GM12872 (cell line): Measurements from ENCODE around the gene USH1C.

Experiments
- TF ChIP-seq, protein P1 (sequence below): IDR thresholded peaks from 3 replicates; pipeline ENCODE4 v1.5.1; 2011; ENCODE audit warnings: low read depth, mild to moderate bottlenecking, low read length, moderate library complexity; ENCODE audit not compliant: insufficient read depth

USH1C gene

DNA sequence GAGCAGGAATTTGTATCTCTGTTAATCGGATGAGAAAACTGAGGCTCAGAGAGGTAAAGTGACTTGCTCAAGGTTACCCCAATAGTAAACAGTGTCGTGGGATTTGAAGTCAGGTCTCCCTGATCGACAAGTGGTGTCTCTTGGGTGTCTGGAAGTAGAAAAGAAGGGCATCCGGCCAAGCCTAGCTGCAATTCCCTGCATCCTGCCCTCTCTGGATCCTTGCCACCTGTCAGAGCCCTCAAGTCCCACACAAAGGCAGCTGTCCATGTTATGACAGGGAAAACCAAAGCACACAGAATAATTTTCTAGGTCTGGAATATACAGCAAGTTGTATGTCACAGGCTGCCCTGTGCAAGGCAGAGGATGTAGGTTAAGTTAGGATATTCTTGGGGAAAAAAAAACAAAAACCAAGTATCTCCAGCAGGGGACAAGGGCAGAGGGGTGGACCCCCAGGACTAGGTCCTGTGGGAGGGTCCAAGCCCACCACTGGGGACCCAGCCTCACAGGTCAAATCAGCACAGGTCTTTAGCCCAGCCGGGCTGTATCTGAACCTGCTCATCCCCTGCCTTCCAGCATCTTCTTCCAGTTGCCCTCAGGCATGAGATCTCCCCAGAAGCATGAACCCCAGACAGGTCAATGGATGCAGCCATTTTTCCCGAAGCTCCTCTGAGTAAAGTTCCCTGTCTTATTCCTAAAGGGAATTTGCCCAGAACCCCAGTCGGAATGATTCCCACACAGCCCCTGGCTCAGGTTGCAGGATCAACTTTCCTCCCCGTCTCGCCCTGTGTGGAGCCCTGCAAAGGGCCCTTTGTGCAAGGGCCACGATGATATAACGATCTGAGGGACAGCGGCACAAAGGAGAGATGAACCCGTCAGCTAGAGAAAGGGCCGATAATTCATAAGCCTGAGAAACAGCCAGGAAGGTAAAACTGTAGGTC is 15.0 kb downstream of the USH1C start:
- TF ChIP-seq, protein P1, sequence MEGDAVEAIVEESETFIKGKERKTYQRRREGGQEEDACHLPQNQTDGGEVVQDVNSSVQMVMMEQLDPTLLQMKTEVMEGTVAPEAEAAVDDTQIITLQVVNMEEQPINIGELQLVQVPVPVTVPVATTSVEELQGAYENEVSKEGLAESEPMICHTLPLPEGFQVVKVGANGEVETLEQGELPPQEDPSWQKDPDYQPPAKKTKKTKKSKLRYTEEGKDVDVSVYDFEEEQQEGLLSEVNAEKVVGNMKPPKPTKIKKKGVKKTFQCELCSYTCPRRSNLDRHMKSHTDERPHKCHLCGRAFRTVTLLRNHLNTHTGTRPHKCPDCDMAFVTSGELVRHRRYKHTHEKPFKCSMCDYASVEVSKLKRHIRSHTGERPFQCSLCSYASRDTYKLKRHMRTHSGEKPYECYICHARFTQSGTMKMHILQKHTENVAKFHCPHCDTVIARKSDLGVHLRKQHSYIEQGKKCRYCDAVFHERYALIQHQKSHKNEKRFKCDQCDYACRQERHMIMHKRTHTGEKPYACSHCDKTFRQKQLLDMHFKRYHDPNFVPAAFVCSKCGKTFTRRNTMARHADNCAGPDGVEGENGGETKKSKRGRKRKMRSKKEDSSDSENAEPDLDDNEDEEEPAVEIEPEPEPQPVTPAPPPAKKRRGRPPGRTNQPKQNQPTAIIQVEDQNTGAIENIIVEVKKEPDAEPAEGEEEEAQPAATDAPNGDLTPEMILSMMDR = no peak

DNA sequence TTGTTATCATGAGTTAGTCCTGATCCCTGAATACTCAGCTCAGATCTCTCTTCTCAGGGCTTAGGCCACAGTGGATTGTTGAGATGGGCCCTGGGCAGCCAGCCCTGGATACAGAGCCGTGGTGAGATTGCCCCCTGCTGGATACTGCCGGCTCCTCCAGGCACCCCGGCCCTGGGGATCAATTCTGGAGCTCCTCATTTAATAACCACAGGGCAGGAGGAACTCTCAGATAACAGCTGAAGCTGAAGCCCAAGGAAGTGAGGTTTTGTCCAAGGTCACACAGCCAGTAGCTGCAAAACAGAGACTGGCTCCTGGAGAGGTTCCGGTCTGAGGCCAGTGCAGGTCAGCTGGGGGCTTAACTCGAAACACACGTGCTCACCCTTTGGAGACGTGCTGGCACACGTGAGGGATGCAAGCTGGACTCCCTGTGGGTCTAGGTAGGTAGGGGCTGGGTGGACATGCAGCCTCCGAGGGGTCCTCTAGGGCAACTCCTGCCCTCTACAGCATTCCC is 16.0 kb downstream of the USH1C start:
- TF ChIP-seq, protein P1 = peak; percentile 79

DNA sequence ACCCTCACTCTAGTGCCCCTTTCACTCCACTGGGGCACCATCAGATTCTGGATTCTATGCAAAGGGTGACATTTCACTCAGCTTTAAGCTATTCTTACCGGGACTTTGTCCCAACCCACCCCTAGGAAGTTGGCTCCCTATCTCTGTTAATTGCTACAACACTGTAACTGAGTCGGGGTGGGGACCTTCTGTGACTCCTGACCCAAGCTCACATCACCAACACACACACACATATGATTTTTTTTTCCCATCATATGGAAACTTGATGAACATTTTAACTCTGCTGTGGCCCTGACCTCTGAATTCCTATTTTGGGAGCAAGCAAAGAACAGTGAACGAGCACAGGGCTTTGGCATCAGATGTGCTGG is 16.6 kb downstream of the USH1C start:
- TF ChIP-seq, protein P1 = no peak

DNA sequence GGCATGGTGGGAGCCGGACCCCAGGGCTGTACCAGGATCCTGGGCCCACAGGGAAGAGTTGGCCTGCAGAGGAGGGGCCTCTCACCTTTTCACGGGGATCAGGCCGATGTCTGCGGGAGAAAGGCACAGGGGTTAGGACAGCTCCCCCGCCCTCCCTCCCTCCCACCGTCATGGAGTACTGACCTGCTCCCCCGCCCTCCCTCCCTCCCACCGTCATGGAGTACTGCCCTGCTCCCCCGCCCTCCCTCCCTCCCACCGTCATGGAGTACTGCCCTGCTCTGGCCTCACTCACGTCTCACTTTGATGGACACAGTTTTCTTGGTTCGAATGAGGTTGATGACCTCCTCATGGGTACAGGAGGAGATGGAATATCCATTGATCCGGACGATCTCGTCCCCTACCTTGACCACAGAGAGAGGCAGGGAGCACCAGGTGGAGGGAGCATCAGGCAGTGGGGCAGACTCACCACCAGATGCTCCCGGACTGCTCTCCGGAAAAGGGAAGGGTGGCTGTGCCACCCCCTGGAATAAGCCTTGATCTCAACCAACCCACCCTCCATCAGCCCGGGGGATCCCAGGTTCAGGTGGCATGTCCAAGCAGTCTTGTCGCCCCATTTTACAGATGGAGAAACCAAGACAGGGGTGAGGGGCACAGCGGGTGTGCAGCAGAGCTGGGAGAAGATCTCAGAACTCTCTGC is 17.1 kb downstream of the USH1C start:
- TF ChIP-seq, protein P1 = no peak

DNA sequence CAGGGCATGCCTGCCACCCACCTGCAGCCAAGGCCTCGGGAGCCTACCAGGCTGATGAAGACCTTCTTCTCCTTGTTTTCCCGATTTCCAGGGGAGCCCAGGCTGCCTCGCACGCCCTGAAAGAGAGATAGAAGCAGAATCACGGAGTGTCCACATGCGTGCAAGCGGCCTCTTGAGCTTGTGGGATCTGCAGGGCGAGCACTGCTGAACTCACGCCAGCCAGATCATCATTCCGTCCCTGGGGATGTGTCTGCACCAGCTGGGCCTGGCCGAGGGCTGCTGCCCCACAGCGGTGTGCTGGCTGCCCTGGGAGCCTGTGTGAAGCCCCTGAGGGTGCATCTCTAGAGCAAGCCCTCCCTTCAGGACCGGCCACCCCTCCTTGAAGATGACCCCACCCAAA is 17.9 kb downstream of the USH1C start:
- TF ChIP-seq, protein P1 = no peak

DNA sequence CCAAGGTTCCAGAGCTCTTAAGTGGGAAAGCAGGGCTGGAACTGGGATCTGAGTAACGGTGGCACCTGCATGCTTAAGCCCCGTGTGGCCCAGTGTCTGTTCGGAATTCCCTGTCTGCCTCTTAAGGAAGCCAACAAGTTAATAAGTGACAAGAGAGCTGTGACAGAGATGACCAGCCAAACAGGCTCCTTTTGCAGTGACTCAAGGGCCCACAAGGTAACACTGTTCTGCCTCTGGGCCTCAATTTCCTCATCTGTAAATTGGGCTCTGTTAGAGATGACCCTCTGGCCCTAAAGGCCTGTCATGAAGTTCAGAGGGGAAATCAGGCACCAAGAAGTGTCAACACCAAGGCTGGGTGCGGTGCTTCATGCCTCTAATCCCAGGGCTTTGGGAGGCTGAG is 18.6 kb downstream of the USH1C start:
- TF ChIP-seq, protein P1 = no peak

DNA sequence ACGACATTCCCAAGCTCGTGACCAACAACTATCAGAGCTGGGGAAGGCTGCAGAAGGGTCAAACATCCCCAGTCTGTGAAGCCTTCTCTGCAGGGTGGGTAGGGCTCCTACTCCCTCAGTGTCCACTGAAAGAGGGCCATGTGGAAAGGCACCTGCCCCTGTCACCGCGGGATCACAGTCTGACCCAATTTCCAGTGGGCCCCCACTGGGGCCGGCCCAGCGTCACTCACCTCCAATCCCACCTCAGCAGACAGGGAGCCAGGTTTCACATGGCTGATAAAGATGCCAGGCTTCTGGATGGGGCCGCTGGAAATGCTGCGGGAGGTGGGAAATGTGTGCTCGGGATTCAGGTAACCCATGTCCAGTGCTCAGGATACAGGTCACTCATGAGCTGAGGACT is 20.0 kb downstream of the USH1C start:
- TF ChIP-seq, protein P1 = no peak
